DOHH2 (cell line): ENCODE measurements around the gene CRTAC1.

ENCODE experiments used
- H3F3A ChIP-seq: fragments of 200-600 bp; sonication (generic), shearing (Covaris generic); 2 replicates; pipeline ENCODE4 v1.6.0; 2016; ENCODE audit warnings: antibody characterized with exemption, mild to moderate bottlenecking; ENCODE audit not compliant: control insufficient read depth, insufficient read depth
- H3K27ac ChIP-seq: fragments of 200-600 bp; sonication (generic); 2 replicates; pipeline ENCODE4 v1.5.1; 2014; ENCODE audit warnings: low read depth, mild to moderate bottlenecking, low read length, moderate library complexity
- H3K27me3 ChIP-seq: fragments of 200-600 bp; sonication (generic); 2 replicates; pipeline ENCODE4 v1.6.1; 2014; ENCODE audit warnings: mild to moderate bottlenecking, low read length, mixed read lengths; ENCODE audit not compliant: control insufficient read depth
- H3K36me3 ChIP-seq: fragments of 200-600 bp; sonication (generic); 2 replicates; pipeline ENCODE4 v1.6.1; 2014; ENCODE audit warnings: mild to moderate bottlenecking, low read length, moderate library complexity, mixed read lengths; ENCODE audit not compliant: control insufficient read depth
- H3K4me1 ChIP-seq: fragments of 200-600 bp; sonication (generic); 2 replicates; pipeline ENCODE4 v1.6.1; 2014; ENCODE audit warnings: mild to moderate bottlenecking, low read length, mixed read lengths; ENCODE audit not compliant: control insufficient read depth
- H3K4me2 ChIP-seq: fragments of 200-600 bp; sonication (generic); 2 replicates; pipeline ENCODE4 v1.6.0; 2014; ENCODE audit warnings: mild to moderate bottlenecking, low read length, moderate library complexity
- H3K4me3 ChIP-seq: fragments of 200-600 bp; sonication (generic); 2 replicates; pipeline ENCODE4 v1.5.1; 2014; ENCODE audit warnings: mild to moderate bottlenecking, low read length, mixed read lengths
- H3K79me2 ChIP-seq: fragments of 200-600 bp; sonication (generic); 2 replicates; pipeline ENCODE4 v1.6.1; 2014; ENCODE audit warnings: mild to moderate bottlenecking, low read length, mixed read lengths; ENCODE audit not compliant: control insufficient read depth
- H3K9me2 ChIP-seq: fragments of 200-600 bp; sonication (generic); replicated peaks from 2 replicates; pipeline ENCODE4 v1.6.1; 2014; ENCODE audit warnings: mild to moderate bottlenecking, low read length, mixed read lengths; ENCODE audit not compliant: control insufficient read depth
- H3K9me3 ChIP-seq: fragments of 200-600 bp; sonication (generic); 2 replicates; pipeline ENCODE4 v1.6.1; 2014; ENCODE audit warnings: antibody characterized with exemption, low read length, mixed read lengths; ENCODE audit not compliant: control insufficient read depth, insufficient read depth
- H4K20me1 ChIP-seq: fragments of 200-600 bp; sonication (generic); 2 replicates; pipeline ENCODE4 v1.6.0; 2014; ENCODE audit warnings: low read depth, mild to moderate bottlenecking, antibody characterized with exemption, low read length, moderate library complexity; ENCODE audit not compliant: control insufficient read depth, insufficient read depth
- EZH2phosphoT487 ChIP-seq: fragments of 200-600 bp; sonication (generic); IDR thresholded peaks from 2 replicates; pipeline ENCODE4 v1.6.1; 2017; ENCODE audit warnings: borderline replicate concordance, mild to moderate bottlenecking, antibody characterized with exemption, low read length, moderate library complexity, mixed read lengths
- TF ChIP-seq, protein P1 (sequence below): fragments of 200-600 bp; sonication (generic); IDR thresholded peaks from one replicate; pipeline ENCODE4 v1.5.1; 2014; ENCODE audit warnings: antibody characterized with exemption, mild to moderate bottlenecking, low read depth, low read length; ENCODE audit not compliant: poor library complexity, severe bottlenecking

Gene CRTAC1

GRCh38 chr10:97921581-97922021, 108.8 kb downstream of the CRTAC1 start:
- no peak for TF ChIP-seq EZH2phosphoT487
- TF ChIP-seq, protein P1, sequence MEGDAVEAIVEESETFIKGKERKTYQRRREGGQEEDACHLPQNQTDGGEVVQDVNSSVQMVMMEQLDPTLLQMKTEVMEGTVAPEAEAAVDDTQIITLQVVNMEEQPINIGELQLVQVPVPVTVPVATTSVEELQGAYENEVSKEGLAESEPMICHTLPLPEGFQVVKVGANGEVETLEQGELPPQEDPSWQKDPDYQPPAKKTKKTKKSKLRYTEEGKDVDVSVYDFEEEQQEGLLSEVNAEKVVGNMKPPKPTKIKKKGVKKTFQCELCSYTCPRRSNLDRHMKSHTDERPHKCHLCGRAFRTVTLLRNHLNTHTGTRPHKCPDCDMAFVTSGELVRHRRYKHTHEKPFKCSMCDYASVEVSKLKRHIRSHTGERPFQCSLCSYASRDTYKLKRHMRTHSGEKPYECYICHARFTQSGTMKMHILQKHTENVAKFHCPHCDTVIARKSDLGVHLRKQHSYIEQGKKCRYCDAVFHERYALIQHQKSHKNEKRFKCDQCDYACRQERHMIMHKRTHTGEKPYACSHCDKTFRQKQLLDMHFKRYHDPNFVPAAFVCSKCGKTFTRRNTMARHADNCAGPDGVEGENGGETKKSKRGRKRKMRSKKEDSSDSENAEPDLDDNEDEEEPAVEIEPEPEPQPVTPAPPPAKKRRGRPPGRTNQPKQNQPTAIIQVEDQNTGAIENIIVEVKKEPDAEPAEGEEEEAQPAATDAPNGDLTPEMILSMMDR, result no peak

DNA sequence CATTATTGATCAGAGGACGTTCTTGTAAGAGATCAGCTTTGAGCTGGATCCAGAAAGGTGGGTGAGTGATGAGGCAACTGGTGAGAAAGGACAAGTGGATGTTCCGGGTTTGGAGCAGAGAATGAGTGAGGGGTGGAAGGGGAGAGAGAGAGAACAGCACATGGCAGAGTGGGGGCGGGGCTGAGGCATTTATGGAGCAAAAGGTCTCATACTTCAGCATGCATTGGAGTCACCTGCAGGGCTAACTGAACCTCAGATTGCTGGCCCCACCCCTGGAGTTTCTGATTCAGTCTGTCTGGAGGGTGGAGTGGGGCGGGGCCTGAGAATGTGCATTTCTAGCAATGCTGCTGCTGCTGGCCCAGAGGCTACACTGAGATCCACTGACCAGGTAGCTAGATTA, 109.6 kb downstream of the CRTAC1 start:
- no peaks in the 10 kb centered on the region for H4K20me1 ChIP-seq
- H3K9me3 ChIP-seq, result no peaks in the 10 kb centered on the region
- H3K4me2 ChIP-seq, result no peak overlapping the region
- no peaks in the 10 kb centered on the region for H3F3A ChIP-seq
- no peaks in the 10 kb centered on the region for H3K4me1 ChIP-seq
- no peaks in the 10 kb centered on the region for H3K79me2 ChIP-seq
- H3K36me3 ChIP-seq, result no peaks in the 10 kb centered on the region
- TF ChIP-seq, protein P1, result no peak
- TF ChIP-seq EZH2phosphoT487, result no peak
- no peak overlapping the region for H3K4me3 ChIP-seq
- no peak overlapping the region for H3K27ac ChIP-seq
- H3K27me3 ChIP-seq, result 0 out of 2 replicates have a peak, but pooled peaks cover 3% of the 10 kb centered on the region
- H3K9me2 ChIP-seq, result no peaks in the 10 kb centered on the region

More at GRCh38 chr10:97921581-97922021, 108.8 kb downstream of the CRTAC1 start:
- Histone ChIP-seq H3K27me3 (0 out of 2 replicates have a peak, but pooled peaks cover 3% of the 10 kb centered on the region), H3K4me2 (no peak overlapping the region), H4K20me1 (no peaks in the 10 kb centered on the region), H3K79me2 (no peaks in the 10 kb centered on the region), H3K36me3 (no peaks in the 10 kb centered on the region), H3K9me3 (no peaks in the 10 kb centered on the region), H3K27ac (no peak overlapping the region), H3F3A (no peaks in the 10 kb centered on the region), H3K4me3 (no peak overlapping the region), H3K4me1 (no peaks in the 10 kb centered on the region), H3K9me2 (no peaks in the 10 kb centered on the region)

DNA sequence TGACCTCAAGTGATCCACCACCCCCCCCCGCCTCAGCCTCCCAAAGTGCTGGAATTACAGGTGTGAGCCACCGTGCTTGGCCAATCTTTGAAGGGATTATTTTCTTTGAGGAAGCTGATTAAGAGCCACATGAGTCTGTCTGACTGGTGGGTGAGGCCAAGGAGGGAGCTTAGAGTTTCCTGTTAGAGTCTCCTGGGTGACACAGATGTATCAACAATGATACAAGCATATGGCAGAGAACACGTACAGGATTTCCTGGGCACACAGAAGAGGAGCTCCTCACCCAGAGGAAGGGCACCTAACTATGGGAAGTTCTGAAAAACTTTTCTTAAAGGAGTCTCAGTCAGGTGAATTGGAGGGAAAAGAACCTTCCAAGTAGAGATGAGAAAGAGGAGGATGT, 111.4 kb downstream of the CRTAC1 start:
- no peaks in the 10 kb centered on the region for H3K36me3 ChIP-seq
- no peak overlapping the region for H3K27ac ChIP-seq
- no peak overlapping the region for H3K4me2 ChIP-seq
- H3K79me2 ChIP-seq, result no peaks in the 10 kb centered on the region
- H3K9me3 ChIP-seq, result no peaks in the 10 kb centered on the region
- H3K9me2 ChIP-seq, result no peaks in the 10 kb centered on the region
- no peak overlapping the region for H3K4me3 ChIP-seq
- H4K20me1 ChIP-seq, result no peaks in the 10 kb centered on the region; the same call in 1 of the 2 replicates
- H3F3A ChIP-seq, result no peaks in the 10 kb centered on the region
- H3K4me1 ChIP-seq, result no peaks in the 10 kb centered on the region
- no peak for TF ChIP-seq EZH2phosphoT487
- TF ChIP-seq, protein P1, result no peak
- 0 out of 2 replicates have a peak, but pooled peaks cover 3% of the 10 kb centered on the region for H3K27me3 ChIP-seq
